Esophagus muscularis mucosa (tissue), 4 donors: Measurements from ENCODE around the gene BMPR1A. TPM values are rescaled to one million over a fixed set of nuclear protein-coding genes. Genes with fewer than 3 reads are reported as not detected.

Source experiments
- DNase-seq: peaks from one replicate; pipeline ENCODE4 v3.0.0-alpha.2; 2017; ENCODE audit errors: extremely low spot score
- H3K27ac ChIP-seq, 4 donors: fragments of 200-600 bp; sonication (generic); replicated peaks in 1 of 4; 1 replicate in 3 of 4; 2 replicates in 1 of 4; pipeline ENCODE4 v1.5.1; 2016 to 2019; ENCODE audit warnings: mild to moderate bottlenecking in 1 of 4
- H3K27me3 ChIP-seq, 4 donors: fragments of 200-600 bp; sonication (generic); one replicate each; pipeline versions ENCODE4 v1.5.1 to v1.6.0; 2016 to 2019
- H3K36me3 ChIP-seq, 4 donors: fragments of 200-600 bp; sonication (generic); one replicate each; pipeline ENCODE4 v1.5.1; 2016 to 2019
- H3K4me1 ChIP-seq, 4 donors: fragments of 200-600 bp; sonication (generic); one replicate each; pipeline ENCODE4 v1.5.1; 2016 to 2019
- H3K4me3 ChIP-seq, 4 donors: fragments of 200-600 bp; sonication (generic); 1 replicate in 2 of 4; 2 replicates in 2 of 4; pipeline ENCODE4 v1.5.1; 2016 to 2019; ENCODE audit warnings: mild to moderate bottlenecking in 4 of 4, moderate library complexity in 1 of 4
- H3K9me3 ChIP-seq, 4 donors: fragments of 200-600 bp; sonication (generic); 1 replicate in 3 of 4; 2 replicates in 1 of 4; pipeline ENCODE4 v1.5.1; 2016 to 2019
- EP300 ChIP-seq: sonication (generic); formaldehyde crosslinking; IDR thresholded peaks from one replicate; pipeline ENCODE4 v1.6.1; 2017; ENCODE audit warnings: antibody characterized with exemption
- POLR2A ChIP-seq: fragments of 450-650 bp; IDR thresholded peaks from one replicate; pipeline ENCODE4 v1.6.1; 2017; ENCODE audit warnings: antibody characterized with exemption, moderate library complexity, mild to moderate bottlenecking, low read depth
- POLR2AphosphoS5 ChIP-seq, 2 donors: sonication (generic); formaldehyde crosslinking; IDR thresholded peaks; one replicate each; pipeline ENCODE4 v1.6.1; 2017; ENCODE audit warnings: antibody characterized with exemption in 2 of 2
- WGBS: methylation state at CpG from one replicate; pipeline ENCODE4 v1.1.5; 2018; 5-methylcytosine and 5-hydroxymethylcytosine counted together
- intact Hi-C: fragments of 100-400 bp; cut with DNase I; formaldehyde crosslinking; loops from one replicate; pipeline ENCODE4 v1.15.1; 2023
- total RNA-seq, 4 donors: library from RNA; depleted of rRNA; stranded (reverse); fragments of >200 nt; gene quantifications; one replicate each; pipeline versions ENCODE4 v1.1.0 to v1.2.1, GENCODE V29; 2016
- TF ChIP-seq, protein P1 (sequence below), 3 experiments: fragments of 200-600 bp in 2 of 3; fragments of 450-650 bp in 1 of 3; sonication (generic) in 2 of 3; IDR thresholded peaks; one replicate each; pipeline ENCODE4 v1.5.1; 2017 to 2019; ENCODE audit warnings: antibody characterized with exemption in 3 of 3, mild to moderate bottlenecking in 2 of 3, moderate library complexity in 1 of 3

BMPR1A gene
- total RNA-seq, 4 donors from 2014 or later: 66.1 to 110 (median 90.5) TPM

DNA sequence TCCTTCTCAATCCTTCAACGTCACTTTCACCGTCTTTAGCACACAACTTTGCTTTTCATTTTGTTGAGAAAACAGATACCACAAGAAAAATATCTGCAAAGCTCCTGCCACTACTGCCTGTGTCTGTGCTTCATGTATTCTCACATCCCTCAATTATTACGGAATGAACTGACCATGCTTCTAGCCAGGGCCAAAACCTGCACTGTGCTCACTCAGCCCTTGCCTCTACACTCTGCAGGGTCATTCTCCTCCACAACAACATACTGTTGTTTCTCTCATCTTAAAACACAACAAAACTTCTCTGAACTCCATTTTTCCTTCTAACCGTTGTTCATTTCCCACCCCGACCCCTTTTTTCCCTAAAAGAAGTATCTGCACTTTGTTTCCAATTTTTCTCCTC is 29.5 kb downstream of the BMPR1A start:
- H3K27ac ChIP-seq: peak overlapping the region; percentile 24 to 64 (median 52)
- H3K9me3 ChIP-seq: no peaks in the 10 kb centered on the region
- no peaks in the 10 kb centered on the region for H3K27me3 ChIP-seq
- H3K4me1 ChIP-seq: peaks cover 26 to 69% (median 63%) of the 10 kb centered on the region in 4 donors
- TF ChIP-seq POLR2A (no peak), EP300 (no peak), POLR2AphosphoS5 (IDR thresholded peaks at IDR 0.05) (no peak)
- TF ChIP-seq, protein P1, sequence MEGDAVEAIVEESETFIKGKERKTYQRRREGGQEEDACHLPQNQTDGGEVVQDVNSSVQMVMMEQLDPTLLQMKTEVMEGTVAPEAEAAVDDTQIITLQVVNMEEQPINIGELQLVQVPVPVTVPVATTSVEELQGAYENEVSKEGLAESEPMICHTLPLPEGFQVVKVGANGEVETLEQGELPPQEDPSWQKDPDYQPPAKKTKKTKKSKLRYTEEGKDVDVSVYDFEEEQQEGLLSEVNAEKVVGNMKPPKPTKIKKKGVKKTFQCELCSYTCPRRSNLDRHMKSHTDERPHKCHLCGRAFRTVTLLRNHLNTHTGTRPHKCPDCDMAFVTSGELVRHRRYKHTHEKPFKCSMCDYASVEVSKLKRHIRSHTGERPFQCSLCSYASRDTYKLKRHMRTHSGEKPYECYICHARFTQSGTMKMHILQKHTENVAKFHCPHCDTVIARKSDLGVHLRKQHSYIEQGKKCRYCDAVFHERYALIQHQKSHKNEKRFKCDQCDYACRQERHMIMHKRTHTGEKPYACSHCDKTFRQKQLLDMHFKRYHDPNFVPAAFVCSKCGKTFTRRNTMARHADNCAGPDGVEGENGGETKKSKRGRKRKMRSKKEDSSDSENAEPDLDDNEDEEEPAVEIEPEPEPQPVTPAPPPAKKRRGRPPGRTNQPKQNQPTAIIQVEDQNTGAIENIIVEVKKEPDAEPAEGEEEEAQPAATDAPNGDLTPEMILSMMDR (IDR thresholded peaks at IDR 0.05): no peak
- no peaks in the 10 kb centered on the region for H3K36me3 ChIP-seq
- 30% methylated on average over 5 of the region's 5 CpGs for WGBS
- H3K4me3 ChIP-seq: peak overlapping the region in 1 of 4 donors; percentile 3
- no peak for DNase-seq
- intact Hi-C loops: no loop called here

DNA sequence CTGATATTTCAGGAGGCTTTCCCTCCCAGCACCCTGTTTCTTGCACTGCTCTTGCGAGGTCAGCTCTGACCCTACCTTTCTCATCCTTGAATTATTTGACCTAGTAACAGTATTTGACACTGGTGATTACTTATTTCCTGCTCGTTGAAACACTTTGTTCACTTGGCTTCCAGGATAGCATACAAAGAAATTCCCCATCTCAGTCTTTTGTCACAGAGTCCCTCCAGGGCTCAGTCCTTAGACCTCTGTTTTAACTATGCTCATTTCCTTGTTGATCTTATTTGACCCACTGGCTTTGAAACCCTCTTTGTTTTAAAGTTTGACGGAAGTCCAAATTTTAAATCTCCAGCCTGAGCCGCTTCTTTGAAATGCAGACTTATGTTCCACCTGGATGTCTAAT is 29.9 kb downstream of the BMPR1A start:
- H3K36me3 ChIP-seq: no peaks in the 10 kb centered on the region
- 30% methylated on average over 4 of the region's 4 CpGs for WGBS
- H3K4me3 ChIP-seq: peak overlapping the region in 1 of 4 donors; percentile 3
- no peaks in the 10 kb centered on the region for H3K27me3 ChIP-seq
- DNase-seq: no peak
- H3K9me3 ChIP-seq: no peaks in the 10 kb centered on the region
- TF ChIP-seq POLR2A (no peak), EP300 (no peak), POLR2AphosphoS5 (IDR thresholded peaks at IDR 0.05) (no peak)
- TF ChIP-seq, protein P1 (IDR thresholded peaks at IDR 0.05): no peak
- peak overlapping the region; percentile 24 to 64 (median 52) for H3K27ac ChIP-seq
- intact Hi-C loops: no loop called here
- peaks cover 26 to 69% (median 63%) of the 10 kb centered on the region in 4 donors for H3K4me1 ChIP-seq

DNA sequence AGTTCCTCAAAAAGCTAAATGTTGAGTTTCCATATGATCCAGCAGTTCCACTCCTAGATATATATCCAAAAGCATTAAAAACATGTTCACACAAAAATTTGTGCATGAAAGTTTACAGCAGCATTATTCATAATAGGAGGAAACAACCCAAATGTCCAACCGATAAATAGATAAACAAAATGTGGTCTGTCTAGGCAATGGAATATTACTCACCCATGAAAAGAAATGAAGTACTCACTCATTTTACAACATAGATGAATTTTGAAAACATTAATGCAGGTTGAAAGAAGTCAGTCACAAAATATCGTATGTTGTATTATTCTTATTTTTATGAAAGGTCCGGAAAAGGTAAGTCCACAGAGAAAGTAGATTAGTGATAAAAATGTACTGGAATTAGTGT is 34.0 kb downstream of the BMPR1A start:
- TF ChIP-seq, protein P1 (IDR thresholded peaks at IDR 0.05): no peak
- TF ChIP-seq POLR2AphosphoS5 (IDR thresholded peaks at IDR 0.05) (no peak), POLR2A (no peak), EP300 (no peak)
- intact Hi-C loops: no loop called here
- H3K27me3 ChIP-seq: no peaks in the 10 kb centered on the region
- H3K36me3 ChIP-seq: no peaks in the 10 kb centered on the region
- H3K9me3 ChIP-seq: no peaks in the 10 kb centered on the region
- no peak overlapping the region for H3K4me3 ChIP-seq
- no peak overlapping the region for H3K27ac ChIP-seq
- 97% methylated on average over 3 of the region's 3 CpGs for WGBS
- DNase-seq: no peak
- peaks cover 28 to 69% (median 62%) of the 10 kb centered on the region in 4 donors for H3K4me1 ChIP-seq

DNA sequence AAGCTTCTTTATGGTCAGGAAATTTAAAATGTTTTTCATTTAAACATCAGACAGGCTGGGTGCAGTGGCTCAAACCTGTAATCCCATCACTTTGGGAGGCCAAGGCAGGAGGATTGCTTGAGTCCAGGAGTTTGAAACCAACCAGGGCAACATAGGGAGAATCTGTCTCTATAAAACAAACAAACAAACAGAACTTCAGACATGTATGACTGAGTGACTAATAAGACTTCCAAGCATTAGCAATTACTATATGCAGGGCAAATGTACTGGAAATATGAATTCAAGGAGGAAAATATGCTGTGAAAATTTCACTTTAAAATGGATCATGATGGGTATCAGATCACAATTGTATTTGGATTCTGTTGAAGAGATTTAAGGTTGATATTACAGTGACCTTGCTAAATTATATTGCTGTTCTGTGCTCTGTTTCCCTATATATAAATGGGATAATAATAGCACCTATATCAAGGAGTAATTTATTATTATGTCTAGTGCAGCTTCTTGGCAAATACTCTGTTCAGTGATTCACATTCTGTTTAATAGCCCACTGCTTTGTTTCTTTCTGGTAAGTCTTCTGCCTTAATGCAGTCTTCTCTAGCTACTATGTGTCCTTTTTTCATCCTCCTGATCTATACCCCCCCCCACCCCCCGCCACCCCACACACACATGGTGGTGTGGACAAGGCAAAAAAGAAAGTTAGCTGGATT is 36.2 kb downstream of the BMPR1A start:
- Histone ChIP-seq H3K27ac (peak overlapping the region; percentile 6 to 59 (median 38)), H3K36me3 (no peaks in the 10 kb centered on the region), H3K9me3 (no peaks in the 10 kb centered on the region), H3K4me3 (no peak overlapping the region), H3K4me1 (peaks cover 16 to 69% (median 60%) of the 10 kb centered on the region in 4 donors), H3K27me3 (no peaks in the 10 kb centered on the region)
- intact Hi-C loops: no loop called here
- no peak for DNase-seq
- 78% methylated on average over 1 of the region's 1 CpG for WGBS
- no peak for TF ChIP-seq EP300
- no peak for TF ChIP-seq POLR2A
- no peak for TF ChIP-seq POLR2AphosphoS5 (IDR thresholded peaks at IDR 0.05)
- TF ChIP-seq, protein P1 (IDR thresholded peaks at IDR 0.05): no peak
